ENCODE measurements around the gene ZNF536. TPM values are rescaled to one million over a fixed set of nuclear protein-coding genes. Genes with fewer than 3 reads are reported as not detected.

The ZNF536 gene
- total RNA-seq, result not detected
- long read RNA-seq, result 0 reads

DNA sequence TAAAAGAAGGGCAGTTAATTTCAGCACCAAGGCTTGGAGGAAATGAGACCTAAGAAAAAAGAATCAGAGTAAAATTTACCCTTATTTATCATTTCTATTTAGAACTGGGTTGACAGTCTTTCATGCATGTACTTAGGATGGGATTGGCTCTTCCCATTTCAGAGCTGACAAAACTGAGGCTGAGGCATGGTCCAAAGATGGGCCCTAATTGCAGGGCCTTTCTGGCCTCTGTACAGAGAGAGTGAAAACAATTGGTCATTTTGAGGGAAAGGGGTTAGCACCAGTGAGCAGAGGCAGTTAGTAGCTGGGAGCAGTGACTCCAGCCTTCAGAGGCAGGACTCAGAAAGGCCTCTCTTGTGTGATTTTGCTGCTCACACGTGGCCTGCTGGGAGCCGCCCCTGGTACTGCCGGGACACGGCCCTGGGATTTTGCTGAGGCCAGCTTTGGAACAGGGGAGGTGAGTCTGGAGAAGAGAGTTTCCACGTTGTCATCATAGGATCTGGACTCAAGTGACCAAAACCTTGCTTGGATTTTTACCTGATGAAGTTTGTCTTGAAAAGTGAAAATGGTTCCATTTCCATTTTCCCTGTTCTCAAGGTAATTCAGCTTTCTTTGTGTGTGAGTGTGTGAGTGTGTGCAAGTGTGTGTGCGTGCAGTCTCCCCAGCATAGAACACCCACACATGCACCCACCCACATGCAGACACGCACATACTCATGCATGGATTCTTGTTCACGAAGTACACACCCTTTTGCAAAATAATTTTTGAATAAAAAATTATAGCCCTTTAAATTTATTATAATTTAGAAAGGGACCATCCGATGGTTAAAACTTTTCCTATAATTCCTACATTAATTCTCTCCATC, at the start of gene ZNF536:
Gene ZNF536, plus strand, starts transcription at position 425 of the 865 bp plus-strand sequence. CDS start 71,179 bp downstream, outside the sequence.
- peak; percentile 62 for DNase-seq (ENCODE audit: low spot score)

DNA sequence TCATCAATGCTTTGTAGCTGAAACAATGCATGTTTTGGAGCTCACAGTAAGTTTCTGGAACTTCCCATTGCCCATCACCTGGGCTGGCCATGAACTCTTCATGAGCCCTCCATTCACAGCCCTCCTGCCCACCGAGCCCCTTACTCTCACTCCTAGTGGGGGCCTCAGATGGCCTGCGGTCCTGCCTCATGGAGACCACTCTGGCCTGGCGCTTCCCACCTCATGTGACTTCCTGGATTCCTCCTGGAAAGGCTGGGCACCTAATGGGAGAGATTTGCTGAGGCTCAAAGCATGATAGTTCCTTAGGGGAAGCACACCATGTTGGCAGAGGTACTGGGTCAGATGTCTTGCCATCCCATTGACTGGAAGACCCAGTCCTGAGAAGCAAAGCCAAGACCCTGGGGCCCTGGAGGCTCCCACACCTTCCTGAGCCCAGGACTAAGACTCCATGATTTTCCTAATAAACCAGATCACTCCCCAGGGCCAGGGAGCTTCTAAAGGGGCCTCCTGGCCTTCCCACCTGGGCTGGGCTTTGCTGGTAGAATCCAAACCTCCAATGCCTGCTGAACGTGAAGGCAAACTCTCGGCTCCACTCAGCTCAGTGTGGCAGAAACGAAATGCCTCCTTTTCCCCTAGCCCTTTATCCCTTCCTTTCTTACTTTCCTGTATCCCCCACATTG, 49.4 kb upstream of the ZNF536 start:
- peak; percentile 73 for DNase-seq (ENCODE audit: low spot score)

DNA sequence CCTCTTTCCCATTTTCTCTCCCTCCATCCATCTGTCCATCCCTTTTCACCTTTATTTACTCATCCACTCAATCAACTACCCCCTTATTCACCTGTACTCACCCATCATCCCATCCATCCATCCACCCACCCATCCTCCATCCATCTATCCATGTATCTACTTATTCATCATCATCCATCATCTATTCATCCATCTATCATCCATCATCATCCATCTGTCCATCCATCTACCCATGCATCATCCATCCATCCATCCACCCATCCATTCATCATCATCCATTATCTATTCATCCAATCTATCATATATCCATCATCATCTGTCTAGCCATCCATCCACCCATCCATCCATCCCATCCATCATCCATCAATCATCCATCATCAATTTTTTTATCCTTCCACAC, 48.3 kb upstream of the ZNF536 start:
- no peak for DNase-seq (ENCODE audit: low spot score)

DNA sequence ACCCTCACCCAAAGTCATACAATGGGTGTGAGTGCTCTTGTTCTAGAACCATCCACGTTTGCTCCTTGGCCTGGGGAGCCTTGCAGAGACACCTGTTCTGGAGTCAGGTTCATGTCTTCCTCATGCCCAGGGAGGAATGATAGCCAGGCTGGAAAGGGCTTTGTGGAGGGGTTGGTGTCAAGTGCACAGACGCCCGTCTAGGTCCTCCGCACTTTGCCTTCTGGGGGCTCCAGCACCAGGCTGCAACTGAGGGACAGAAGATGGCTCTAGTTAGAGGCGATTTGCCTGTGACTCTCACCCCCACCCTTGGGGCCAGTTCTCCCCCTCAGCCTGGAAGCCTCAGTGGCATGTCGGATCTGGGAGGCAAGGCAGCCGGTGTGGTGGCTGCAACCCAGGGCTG, 47.2 kb upstream of the ZNF536 start:
- peak; percentile 75 for DNase-seq (ENCODE audit: low spot score)

DNA sequence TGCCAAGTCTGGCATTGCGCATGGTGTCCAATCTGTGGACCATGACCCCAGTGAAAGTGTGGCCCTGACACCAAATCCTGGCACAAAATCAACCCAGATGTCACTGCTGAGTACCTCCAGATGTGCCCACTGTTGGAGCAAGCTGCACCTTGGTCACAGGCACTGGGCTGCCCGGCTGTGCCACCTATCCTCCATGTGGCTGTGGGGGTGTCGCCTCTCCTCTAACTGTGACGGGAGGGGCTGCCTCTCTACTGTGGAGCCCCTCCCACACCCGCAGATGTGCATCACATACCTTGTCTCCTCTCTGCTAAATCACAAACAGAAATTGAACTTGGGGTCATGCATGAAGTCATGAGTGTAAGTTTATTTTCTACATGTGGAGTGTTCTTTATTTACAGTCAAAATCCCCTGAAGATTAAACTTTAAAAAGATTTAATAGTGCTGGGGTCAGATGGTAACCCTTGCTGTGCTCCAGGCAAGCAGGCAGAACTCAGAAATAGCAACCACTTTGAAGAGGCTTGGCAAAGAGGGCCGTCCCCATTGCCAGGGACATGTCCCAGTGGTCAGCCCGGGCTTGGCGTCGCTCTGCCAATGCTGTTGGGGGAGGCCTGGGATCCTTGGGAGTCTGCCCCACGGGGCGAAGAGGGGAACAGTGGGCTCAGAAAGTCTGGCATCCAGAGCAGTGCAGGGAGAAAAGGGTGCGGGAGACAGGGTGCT, 46.4 kb upstream of the ZNF536 start:
- no peak for DNase-seq (ENCODE audit: low spot score)

DNA sequence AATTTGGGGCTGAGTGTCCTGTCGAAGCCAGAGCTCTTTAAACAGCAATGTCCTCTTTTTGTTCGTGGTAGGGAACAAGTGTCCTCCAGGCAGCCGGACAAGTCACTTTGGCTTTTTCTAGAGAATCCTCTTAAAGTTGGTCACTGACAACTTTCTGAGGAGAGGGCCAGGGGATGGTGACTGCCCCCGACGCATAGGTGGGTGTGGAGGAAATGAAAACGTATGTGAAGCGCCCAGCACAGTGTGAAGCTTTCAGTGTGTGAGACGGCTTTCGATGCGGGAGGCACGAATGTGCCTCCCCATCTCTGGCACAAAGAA, 45.8 kb upstream of the ZNF536 start:
- peak; percentile 57 for DNase-seq (ENCODE audit: low spot score)

DNA sequence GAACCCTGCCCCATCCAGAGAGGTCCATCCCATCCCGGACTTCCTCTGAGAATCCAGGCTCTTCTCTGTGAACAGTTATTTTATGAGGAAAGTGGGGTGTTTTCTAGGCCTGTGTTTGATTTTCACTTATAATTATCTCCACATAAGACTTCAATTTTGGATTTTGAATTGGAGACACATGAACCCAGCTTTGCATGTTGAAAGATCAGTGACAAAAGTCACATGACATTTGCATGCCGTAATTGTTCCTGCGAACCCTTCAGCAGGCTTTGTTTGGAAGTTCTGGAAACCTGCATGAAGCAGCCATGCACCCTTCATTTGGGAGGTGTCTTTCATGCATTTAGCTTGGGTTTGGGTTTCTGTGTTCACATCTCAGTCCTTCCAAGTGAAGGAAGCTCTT, 44.9 kb upstream of the ZNF536 start:
- DNase-seq (ENCODE audit: low spot score), result no peak

DNA sequence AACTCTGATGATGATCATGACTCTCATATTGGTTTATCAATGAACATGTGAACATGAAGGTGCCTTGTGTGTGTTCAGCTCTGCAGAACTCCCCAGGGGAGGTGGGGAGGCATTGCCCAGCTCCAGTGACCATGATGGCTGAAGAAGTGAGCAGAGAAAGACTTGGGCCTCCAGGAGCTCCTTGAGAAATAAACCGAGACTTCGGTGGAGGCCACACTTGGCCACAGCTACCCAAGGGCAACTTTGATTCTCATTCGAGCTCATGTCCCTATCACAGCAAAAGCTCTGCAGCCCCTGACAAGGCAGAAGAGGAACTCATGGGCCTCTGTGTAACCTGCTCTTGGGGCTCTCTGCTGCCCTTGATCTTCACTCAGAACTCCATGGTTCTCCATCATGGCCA, 44.1 kb upstream of the ZNF536 start:
- peak; percentile 62 for DNase-seq (ENCODE audit: low spot score)

DNA sequence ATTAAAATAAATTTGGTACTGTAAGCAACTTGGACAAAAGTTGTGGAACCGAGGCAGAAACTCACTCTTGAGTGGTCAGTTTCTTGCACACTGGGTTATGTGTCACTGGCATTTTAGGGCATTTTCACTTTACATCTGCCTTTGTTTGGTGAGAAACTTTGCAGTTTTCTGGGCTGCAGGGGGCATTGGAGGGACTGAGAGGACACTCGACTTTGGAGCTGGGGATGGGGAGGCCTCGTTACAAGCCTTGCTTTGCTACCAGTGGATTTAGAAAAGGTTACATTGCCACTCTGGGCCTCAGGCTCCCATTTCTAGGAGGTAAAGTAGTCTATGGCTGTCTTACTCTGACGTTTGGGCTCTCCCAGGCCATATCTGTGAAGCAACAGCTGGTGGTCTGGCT, 41.9 kb upstream of the ZNF536 start:
- peak; percentile 20 for DNase-seq (ENCODE audit: low spot score)

DNA sequence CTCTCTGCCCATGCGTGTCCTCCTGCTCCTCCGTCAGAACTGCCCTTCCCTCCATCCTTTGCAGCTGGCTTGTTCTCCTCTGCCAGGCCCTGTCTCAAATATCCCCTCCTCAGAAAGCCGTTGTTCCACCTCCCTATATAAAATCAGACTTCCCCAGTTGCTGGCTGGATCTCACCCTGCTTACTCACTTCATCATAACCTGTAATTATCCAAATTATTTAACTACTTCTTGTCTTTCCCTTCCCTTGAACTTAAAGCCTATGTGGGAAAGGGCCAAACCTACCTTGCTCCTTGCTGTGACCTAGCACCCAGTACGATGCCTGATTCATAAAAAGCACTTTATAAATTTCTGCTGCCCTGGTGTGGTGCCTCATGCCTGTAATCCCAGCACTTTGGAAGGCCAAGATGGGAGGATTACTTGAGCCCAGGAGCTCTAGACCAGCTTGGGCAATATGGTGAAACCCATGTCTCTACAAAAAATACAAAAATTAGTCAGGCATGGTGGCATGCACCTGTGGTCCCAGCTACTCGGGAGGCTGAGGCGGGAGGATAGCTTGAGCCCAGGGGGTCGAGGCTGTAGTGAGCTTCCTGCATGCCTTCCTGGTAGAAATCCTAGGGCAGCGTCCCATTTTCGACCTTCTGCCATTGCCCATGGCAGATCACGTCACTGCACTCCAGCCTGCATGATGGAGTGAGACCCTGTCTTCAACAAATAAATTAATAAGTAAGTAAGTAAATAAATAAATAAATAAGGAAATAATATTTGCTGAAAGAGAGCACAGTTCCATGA, 39.5 kb upstream of the ZNF536 start:
- DNase-seq (ENCODE audit: low spot score), result peak; percentile 39

DNA sequence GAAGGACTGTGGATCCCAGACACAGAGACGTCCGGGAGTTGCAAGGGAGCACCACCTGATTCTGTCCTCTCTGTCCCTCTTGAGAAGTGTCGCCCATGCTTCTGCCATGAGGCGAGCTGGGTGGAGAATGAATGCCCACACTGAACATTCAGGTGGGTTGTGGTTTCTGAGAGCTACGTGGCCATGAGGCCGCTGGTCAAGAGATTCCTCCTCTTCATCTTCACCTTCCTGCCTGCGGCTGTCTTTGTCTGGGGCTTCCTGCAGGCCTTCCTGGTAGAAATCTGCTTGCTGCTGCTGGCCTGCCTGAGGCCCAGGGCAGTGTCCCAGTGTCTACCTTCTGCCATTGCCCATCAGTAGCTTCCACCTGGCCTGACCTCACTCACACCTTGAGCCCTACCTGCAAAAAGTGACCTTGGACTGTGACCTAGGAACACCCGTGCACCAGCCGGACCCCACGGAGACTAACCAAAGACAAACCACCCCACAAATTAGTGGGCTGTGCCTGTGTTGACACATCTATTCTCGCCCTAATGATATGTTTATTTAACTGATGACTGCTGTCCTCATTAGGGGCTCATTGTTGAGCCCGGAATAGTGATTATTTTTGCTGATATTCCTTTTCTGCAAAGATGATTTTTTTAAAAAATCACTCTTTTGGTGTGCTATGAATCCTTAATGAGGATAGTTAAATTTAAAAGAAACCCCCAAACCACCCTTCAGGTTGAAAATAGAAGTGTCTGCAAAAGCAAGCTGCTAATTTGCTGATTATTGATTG, 38.7 kb upstream of the ZNF536 start:
- peak; percentile 37 for DNase-seq (ENCODE audit: low spot score)

DNA sequence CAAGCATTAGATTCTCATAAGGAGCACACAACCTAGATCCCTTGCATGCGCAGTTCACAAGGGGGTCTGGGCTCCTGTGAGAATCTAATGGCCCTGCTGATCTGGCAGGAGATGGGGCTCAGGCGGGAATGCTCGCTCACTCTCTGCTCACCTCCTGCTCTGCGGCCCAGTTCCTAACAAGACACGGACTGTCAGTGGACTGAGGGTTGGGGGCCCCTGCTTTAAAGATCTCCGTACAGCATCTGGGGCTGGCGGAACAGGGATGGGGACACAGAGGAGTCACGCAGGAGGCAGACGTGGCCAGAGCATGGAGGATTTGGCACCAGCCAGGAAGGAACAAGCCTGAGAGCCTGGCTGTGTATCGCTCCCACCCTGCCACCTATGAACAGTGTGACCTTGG, 37.3 kb upstream of the ZNF536 start:
- peak; percentile 45 for DNase-seq (ENCODE audit: low spot score)

DNA sequence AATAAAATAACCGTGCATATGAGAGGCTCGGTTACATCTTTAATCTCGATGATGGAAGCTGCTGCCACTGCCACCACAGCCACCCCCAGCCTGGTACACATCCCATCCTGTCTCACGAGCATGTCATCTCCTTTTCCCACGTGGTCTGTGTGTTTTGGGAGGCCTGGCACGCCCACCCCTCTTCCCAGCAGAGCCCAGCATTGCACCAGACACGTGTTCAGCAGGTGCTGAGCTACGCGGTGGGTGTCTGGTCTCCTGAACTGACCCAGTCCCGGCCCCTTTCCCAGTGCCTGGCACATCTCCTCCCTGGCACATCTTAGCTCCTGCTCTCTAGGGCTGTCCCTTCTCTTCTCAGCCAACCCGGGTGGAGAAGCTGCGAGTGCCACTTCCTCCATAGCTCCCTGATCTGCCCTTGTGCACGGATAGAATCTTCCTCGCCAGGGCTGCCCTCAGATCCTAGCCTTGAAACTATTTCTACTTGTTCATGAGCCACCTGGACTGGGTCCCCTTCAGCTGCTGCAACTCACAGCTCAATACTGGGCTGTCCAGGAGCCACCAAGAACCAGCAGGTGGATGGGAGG, 36.8 kb upstream of the ZNF536 start:
- DNase-seq (ENCODE audit: low spot score), result peak; percentile 83

DNA sequence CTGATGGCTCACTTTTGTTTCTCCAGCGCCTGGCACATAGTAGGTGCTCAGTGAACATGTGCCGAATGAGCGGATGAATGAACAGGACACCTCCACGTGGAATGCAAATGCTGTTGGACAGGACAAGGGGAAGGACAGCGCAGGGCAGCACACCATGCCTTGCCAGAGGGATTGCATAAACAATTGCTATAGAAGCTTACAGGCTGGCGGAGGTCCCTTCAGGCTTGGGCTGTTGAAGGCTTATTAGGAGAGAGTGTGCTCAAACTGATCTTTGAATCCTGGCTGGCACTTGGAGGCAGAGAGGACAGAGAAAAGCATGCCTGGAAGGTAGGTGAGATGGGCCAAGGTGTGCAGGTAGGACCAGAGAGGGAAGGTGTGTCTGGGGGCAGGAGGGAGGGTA, 35.9 kb upstream of the ZNF536 start:
- DNase-seq (ENCODE audit: low spot score), result peak; percentile 47

DNA sequence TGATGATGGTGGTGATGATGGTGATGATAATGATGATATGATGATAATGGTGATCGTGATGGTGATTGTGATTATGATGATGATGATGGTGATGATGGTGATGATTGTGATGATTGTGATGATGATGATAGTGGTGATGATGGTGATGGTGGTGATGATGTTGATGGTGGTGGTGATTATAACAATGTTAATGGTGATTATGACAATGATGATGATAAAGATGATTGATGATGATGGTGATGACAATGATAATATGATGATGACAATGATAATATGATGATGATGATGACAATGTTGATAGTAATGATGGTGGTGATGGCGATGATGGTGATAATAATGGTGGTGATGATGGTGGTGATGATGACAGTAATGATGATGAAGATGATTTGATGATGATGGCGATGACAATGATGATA, 34.1 kb upstream of the ZNF536 start:
- no peak for DNase-seq (ENCODE audit: low spot score)

DNA sequence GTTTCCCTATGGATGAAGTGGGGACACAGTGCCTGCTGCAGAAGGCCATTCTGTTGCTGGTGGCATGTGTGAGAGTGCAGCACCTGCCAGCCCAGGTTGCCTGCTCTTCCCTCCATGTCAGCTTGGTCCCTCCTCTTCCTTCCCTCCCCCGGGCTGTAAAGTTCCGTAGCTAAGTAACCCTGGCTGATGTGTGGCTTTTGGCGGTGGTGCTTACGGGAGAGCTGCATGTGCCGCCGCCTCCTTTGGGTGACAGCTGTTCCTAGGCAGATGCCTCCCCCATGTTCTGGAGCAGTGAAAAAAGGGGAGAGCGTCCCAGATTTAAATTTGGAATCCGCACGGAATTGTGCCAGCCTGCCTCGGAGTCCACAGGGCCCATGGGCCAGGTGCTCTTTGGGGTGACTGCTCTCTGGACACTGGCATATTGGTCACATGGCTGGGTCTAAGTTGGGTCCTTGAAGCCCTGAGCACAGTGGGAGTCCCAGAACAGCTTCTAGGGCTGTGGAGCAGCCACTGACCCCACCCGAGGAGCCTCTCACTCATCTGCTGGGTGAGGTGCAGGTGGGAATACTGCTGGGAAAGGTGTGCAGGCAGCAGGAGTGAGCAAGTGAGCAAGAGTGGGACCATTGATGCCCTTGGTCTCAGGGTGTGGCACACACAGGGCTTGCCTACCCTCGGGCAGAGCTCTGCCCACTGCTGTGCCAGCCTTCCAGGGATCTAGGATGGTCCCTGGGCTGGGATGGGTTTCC, 33.1 kb upstream of the ZNF536 start:
- peak; percentile 35 for DNase-seq (ENCODE audit: low spot score)

DNA sequence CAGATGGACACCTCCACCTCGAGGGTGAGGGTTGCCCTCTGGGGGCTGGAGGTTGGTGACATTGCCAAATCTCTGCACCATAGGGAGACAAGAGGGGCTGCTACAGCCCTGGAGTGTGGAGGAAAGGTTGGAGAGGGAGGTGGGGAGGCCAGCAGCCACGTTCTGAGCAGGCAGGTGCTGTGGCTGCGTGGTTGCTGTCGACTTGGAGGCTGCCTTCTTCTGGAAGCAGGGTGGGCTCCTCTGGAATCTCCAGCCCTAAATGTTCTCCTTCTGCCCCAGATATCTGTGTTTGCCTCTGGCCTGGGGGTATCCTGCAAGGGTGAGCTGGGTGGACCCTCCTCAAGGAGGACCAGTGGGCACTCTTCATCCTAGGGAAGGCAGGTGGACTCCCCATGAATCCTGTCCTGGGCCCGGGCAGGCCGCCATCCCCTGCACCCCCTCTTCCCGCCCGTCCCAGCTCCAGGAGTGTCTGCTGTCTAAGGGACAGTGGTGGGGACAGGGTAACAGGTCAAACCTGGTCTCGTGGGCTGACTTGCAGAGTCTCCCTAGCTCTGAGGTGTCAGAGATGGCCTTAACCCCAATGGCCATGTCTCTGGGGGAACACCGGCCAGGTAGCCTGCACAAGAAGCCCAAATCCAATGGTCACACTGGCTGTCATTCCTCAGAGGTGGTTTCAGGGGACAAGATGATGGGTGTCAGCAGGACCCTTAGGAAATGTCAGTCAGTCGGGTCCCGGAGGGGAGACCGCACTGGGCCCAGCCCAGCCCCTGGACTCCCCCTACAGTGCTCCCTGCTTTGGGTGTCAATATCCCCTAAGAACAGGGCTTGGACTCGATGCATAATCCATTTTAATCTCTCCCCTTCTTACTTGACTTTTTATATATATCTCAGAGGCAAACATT, 32.3 kb upstream of the ZNF536 start:
- DNase-seq (ENCODE audit: low spot score), result peak; percentile 77
